ENCODE measurements around the gene SEMA3D.

Gene SEMA3D

DNA sequence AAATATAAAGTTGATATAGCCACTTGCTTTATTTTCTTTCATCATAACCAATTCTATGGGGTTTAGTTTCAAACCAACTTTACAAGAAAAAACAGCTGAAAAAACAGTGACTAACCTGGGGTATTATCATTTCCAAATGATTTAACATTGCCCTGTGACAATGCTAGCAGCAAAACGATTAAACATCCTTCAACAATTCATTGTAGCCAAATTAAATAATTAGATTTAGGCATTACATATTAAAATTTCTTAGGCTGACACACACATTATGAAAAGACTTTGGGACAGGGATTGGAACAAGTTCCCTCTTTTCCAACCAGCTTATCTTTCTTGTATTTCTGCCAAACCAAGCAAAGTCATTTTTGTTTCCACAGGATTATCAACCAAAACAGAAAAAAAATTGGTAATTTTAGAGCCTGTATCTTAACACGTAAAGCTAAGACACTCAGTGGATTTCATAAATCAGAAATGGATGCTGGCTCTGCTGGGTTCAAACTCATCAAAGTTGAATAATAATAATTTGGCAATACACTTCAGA, 84.0 kb downstream of the SEMA3D start:
- H3K79me2 ChIP-seq (ENCODE audit: low read length) = no peaks in the 10 kb centered on the region
- H3K9me3 ChIP-seq (ENCODE audit: insufficient read depth, low read length) = no peaks in the 10 kb centered on the region
- no peak overlapping the region for H3K9ac ChIP-seq (ENCODE audit: low read length)
- H2AFZ ChIP-seq (ENCODE audit: low read depth, low read length) = no peak overlapping the region
- H3K4me2 ChIP-seq (ENCODE audit: low read length) = no peak overlapping the region
- H3K4me1 ChIP-seq (ENCODE audit: low read length) = no peaks in the 10 kb centered on the region
- no peaks in the 10 kb centered on the region for H3K27me3 ChIP-seq (ENCODE audit: low read depth, low read length)
- H4K20me1 ChIP-seq (ENCODE audit: insufficient read depth, low read length) = no peaks in the 10 kb centered on the region
- TF ChIP-seq, protein P1, sequence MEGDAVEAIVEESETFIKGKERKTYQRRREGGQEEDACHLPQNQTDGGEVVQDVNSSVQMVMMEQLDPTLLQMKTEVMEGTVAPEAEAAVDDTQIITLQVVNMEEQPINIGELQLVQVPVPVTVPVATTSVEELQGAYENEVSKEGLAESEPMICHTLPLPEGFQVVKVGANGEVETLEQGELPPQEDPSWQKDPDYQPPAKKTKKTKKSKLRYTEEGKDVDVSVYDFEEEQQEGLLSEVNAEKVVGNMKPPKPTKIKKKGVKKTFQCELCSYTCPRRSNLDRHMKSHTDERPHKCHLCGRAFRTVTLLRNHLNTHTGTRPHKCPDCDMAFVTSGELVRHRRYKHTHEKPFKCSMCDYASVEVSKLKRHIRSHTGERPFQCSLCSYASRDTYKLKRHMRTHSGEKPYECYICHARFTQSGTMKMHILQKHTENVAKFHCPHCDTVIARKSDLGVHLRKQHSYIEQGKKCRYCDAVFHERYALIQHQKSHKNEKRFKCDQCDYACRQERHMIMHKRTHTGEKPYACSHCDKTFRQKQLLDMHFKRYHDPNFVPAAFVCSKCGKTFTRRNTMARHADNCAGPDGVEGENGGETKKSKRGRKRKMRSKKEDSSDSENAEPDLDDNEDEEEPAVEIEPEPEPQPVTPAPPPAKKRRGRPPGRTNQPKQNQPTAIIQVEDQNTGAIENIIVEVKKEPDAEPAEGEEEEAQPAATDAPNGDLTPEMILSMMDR (IDR thresholded peaks at IDR 0.05; ENCODE audit: low read depth, low read length) = no peak
- no peak for TF ChIP-seq EZH2phosphoT487 (IDR thresholded peaks at IDR 0.05; ENCODE audit: low read depth)
- H3K27ac ChIP-seq (ENCODE audit: low read length) = no peak overlapping the region
- no peak overlapping the region for H3K4me3 ChIP-seq (ENCODE audit: low read length)
- no peaks in the 10 kb centered on the region for H3K36me3 ChIP-seq (replicated peaks; ENCODE audit: low read depth, low read length)

DNA sequence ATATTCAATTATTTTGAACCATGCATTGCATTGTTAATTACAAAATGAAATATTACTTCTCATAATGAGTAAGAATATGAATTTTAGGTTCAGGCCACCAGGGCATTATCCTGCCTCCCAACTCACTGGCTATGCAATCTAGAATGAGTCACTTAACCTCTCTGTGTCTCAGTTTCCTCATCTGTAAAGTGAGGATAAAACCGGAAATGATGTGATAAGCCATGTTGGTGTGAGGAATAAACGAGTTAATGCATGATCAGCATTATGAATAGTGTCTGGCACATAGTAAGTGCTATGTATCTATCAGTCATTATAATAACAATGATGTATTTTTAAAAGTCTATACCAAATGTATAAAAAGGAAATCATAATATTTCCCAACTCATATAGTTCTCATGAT, 85.5 kb downstream of the SEMA3D start:
- H3K36me3 ChIP-seq (replicated peaks; ENCODE audit: low read depth, low read length) = no peaks in the 10 kb centered on the region
- H3K27me3 ChIP-seq (ENCODE audit: low read depth, low read length) = no peaks in the 10 kb centered on the region
- no peak overlapping the region for H3K4me3 ChIP-seq (ENCODE audit: low read length)
- H2AFZ ChIP-seq (ENCODE audit: low read depth, low read length) = no peak overlapping the region
- no peak overlapping the region for H3K9ac ChIP-seq (ENCODE audit: low read length)
- TF ChIP-seq EZH2phosphoT487 (IDR thresholded peaks at IDR 0.05; ENCODE audit: low read depth) = no peak
- TF ChIP-seq, protein P1 (IDR thresholded peaks at IDR 0.05; ENCODE audit: low read depth, low read length) = no peak
- no peak overlapping the region for H3K27ac ChIP-seq (ENCODE audit: low read length)
- H3K4me1 ChIP-seq (ENCODE audit: low read length) = no peaks in the 10 kb centered on the region
- H4K20me1 ChIP-seq (ENCODE audit: insufficient read depth, low read length) = no peaks in the 10 kb centered on the region
- no peaks in the 10 kb centered on the region for H3K79me2 ChIP-seq (ENCODE audit: low read length)
- no peak overlapping the region for H3K4me2 ChIP-seq (ENCODE audit: low read length)
- H3K9me3 ChIP-seq (ENCODE audit: insufficient read depth, low read length) = no peaks in the 10 kb centered on the region

DNA sequence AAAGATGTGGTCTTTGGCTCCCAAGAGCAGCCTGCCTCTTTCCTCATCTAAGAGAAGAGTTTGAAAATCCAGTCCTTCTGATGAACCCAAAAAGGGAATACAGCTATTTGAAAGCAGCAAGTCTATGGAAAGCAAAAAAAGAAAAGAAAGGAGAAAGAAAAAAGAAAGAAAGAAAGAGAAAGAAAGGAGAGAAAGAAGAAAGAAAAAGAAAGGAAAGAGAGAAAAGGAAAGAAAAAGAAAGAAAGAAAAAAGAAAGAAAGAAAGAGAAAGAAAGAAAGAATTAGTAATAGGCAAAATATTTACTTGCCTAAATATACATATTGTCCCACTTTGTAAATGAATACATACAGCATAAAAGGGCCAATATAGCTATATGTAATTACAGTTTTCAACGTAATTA, 89.0 kb downstream of the SEMA3D start:
- Histone ChIP-seq H3K27ac (ENCODE audit: low read length) (no peak overlapping the region), H2AFZ (ENCODE audit: low read depth, low read length) (no peak overlapping the region), H3K9me3 (ENCODE audit: insufficient read depth, low read length) (no peaks in the 10 kb centered on the region), H3K4me1 (ENCODE audit: low read length) (no peaks in the 10 kb centered on the region), H3K9ac (ENCODE audit: low read length) (no peak overlapping the region), H4K20me1 (ENCODE audit: insufficient read depth, low read length) (no peaks in the 10 kb centered on the region), H3K36me3 (replicated peaks; ENCODE audit: low read depth, low read length) (no peaks in the 10 kb centered on the region), H3K4me3 (ENCODE audit: low read length) (no peak overlapping the region), H3K79me2 (ENCODE audit: low read length) (no peaks in the 10 kb centered on the region), H3K27me3 (ENCODE audit: low read depth, low read length) (no peaks in the 10 kb centered on the region), H3K4me2 (ENCODE audit: low read length) (no peak overlapping the region)
- TF ChIP-seq, protein P1 (IDR thresholded peaks at IDR 0.05; ENCODE audit: low read depth, low read length) = no peak
- TF ChIP-seq EZH2phosphoT487 (IDR thresholded peaks at IDR 0.05; ENCODE audit: low read depth) = no peak

DNA sequence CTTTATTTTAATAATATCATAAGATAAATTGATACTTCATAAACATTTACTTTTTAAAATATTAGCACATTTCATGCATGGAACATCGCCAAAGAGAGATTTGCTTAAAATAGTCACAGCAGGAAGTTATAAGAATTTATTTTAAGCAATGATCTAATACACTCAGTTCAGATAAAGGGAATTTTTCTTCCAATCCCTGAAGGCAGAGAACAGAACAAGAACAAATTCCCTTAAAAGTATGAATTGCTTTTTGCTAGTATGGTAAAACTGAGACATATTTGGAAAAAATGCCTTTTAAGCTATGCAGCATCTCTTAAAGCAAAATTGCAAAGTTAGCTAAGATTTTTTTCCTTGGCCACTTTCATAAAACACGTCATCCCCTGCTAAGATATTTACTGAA, 91.0 kb downstream of the SEMA3D start:
- no peaks in the 10 kb centered on the region for H3K27me3 ChIP-seq (ENCODE audit: low read depth, low read length)
- TF ChIP-seq EZH2phosphoT487 (IDR thresholded peaks at IDR 0.05; ENCODE audit: low read depth) = no peak
- TF ChIP-seq, protein P1 (IDR thresholded peaks at IDR 0.05; ENCODE audit: low read depth, low read length) = no peak
- H3K36me3 ChIP-seq (replicated peaks; ENCODE audit: low read depth, low read length) = no peaks in the 10 kb centered on the region
- no peak overlapping the region for H3K9ac ChIP-seq (ENCODE audit: low read length)
- H3K4me3 ChIP-seq (ENCODE audit: low read length) = no peak overlapping the region
- H3K4me2 ChIP-seq (ENCODE audit: low read length) = no peak overlapping the region
- H3K4me1 ChIP-seq (ENCODE audit: low read length) = no peaks in the 10 kb centered on the region
- H2AFZ ChIP-seq (ENCODE audit: low read depth, low read length) = no peak overlapping the region
- H3K27ac ChIP-seq (ENCODE audit: low read length) = no peak overlapping the region
- no peaks in the 10 kb centered on the region for H3K79me2 ChIP-seq (ENCODE audit: low read length)
- no peaks in the 10 kb centered on the region for H4K20me1 ChIP-seq (ENCODE audit: insufficient read depth, low read length)
- no peaks in the 10 kb centered on the region for H3K9me3 ChIP-seq (ENCODE audit: insufficient read depth, low read length)
